ENCODE data around the gene CAPN9. TPM values are rescaled to one million over a fixed set of nuclear protein-coding genes. Genes with fewer than 3 reads are reported as not detected.

The CAPN9 gene
- total RNA-seq, 1 experiment from 2014 or later: not detected

- H3K4me1 ChIP-seq (ENCODE audit: insufficient read depth, low read length): no peaks in the 10 kb centered on the region
- H3K27me3 ChIP-seq (ENCODE audit: low read length): no peaks in the 10 kb centered on the region
- BruUV-seq (replicated peaks): no TSS peak
- no peak overlapping the region for H2AFZ ChIP-seq (ENCODE audit: low read length)
- ChIA-PET CTCF (no interaction called here), POLR2A (ENCODE audit: unreplicated experiment) (no interaction called here)
- no peak overlapping the region for H3K27ac ChIP-seq (ENCODE audit: low read length)
- no peak for DNase-seq
- no peaks in the 10 kb centered on the region for H3K9me3 ChIP-seq (ENCODE audit: low read length)
- H3K79me2 ChIP-seq (ENCODE audit: low read length): no peaks in the 10 kb centered on the region
- no peak for TF ChIP-seq EZH2 (IDR thresholded peaks at IDR 0.05; ENCODE audit: low read length, unreplicated experiment)
- H3K9me2 ChIP-seq (replicated peaks; ENCODE audit: low read length): no peaks in the 10 kb centered on the region
- no peak for ATAC-seq
- intact Hi-C loops (cut with micrococcal nuclease): no loop called here
- no peaks in the 10 kb centered on the region for H3F3A ChIP-seq (ENCODE audit: low read length, unreplicated experiment)
- H3K9ac ChIP-seq (ENCODE audit: low read length): no peak overlapping the region
- H3K36me3 ChIP-seq (ENCODE audit: low read depth, low read length): no peaks in the 10 kb centered on the region
- no peak overlapping the region for H3K4me2 ChIP-seq (ENCODE audit: low read length)
- H4K20me1 ChIP-seq (ENCODE audit: low read length): no peaks in the 10 kb centered on the region
- H3K4me3 ChIP-seq (ENCODE audit: low read length): no peak overlapping the region
These were observed 47.5 kb upstream of the CAPN9 start for GRCh38 chr1:230699716-230700115.

GRCh38 chr1:230700132-230700531 lies 47.1 kb upstream of the CAPN9 start:
- no peaks in the 10 kb centered on the region for H3K4me1 ChIP-seq (ENCODE audit: insufficient read depth, low read length)
- no peaks in the 10 kb centered on the region for H3K9me2 ChIP-seq (replicated peaks; ENCODE audit: low read length)
- no peaks in the 10 kb centered on the region for H3K36me3 ChIP-seq (ENCODE audit: low read depth, low read length)
- H3K27ac ChIP-seq (ENCODE audit: low read length): no peak overlapping the region
- H4K20me1 ChIP-seq (ENCODE audit: low read length): no peaks in the 10 kb centered on the region
- ChIA-PET POLR2A (ENCODE audit: unreplicated experiment) (no interaction called here), CTCF (no interaction called here)
- ATAC-seq (no peak), DNase-seq (no peak)
- H3K9me3 ChIP-seq (ENCODE audit: low read length): no peaks in the 10 kb centered on the region
- no peaks in the 10 kb centered on the region for H3F3A ChIP-seq (ENCODE audit: low read length, unreplicated experiment)
- H3K27me3 ChIP-seq (ENCODE audit: low read length): no peaks in the 10 kb centered on the region
- no TSS peak for BruUV-seq (replicated peaks)
- H3K4me3 ChIP-seq (ENCODE audit: low read length): no peak overlapping the region
- no peak for TF ChIP-seq EZH2phosphoT487 (IDR thresholded peaks at IDR 0.05; ENCODE audit: borderline replicate concordance, low read length)
- no peak overlapping the region for H2AFZ ChIP-seq (ENCODE audit: low read length)
- intact Hi-C loops (cut with micrococcal nuclease): no loop called here
- no peak overlapping the region for H3K4me2 ChIP-seq (ENCODE audit: low read length)
- H3K79me2 ChIP-seq (ENCODE audit: low read length): no peaks in the 10 kb centered on the region
- no peak overlapping the region for H3K9ac ChIP-seq (ENCODE audit: low read length)

DNA sequence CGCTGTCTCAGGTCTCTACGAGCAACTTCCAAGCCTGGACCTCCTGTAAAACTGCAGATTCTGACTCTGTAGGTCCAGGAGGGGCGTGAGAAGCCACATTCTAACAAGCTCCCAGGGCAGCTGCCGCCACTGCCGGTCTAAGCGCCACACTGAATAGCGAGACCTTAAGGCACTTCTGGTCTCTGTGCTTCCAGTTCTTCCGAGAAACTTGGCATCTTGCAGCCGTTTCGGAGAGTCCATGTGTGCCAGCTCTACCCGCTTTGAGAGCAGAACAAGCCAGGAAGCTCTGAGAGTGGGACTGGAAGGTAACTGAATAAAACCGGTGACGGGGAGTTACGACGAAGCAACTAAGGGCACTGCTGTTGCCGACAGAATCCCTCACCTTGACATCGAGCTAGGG lies 45.8 kb upstream of the CAPN9 start:
- no peak overlapping the region for H3K4me3 ChIP-seq (ENCODE audit: low read length)
- H3F3A ChIP-seq (ENCODE audit: low read length, unreplicated experiment): no peaks in the 10 kb centered on the region
- intact Hi-C loops (cut with micrococcal nuclease): no loop called here
- no peaks in the 10 kb centered on the region for H3K9me2 ChIP-seq (replicated peaks; ENCODE audit: low read length)
- no peak overlapping the region for H2AFZ ChIP-seq (ENCODE audit: low read length)
- H3K27ac ChIP-seq (ENCODE audit: low read length): no peak overlapping the region
- POLR2A ChIA-PET (ENCODE audit: unreplicated experiment): no interaction called here
- no peaks in the 10 kb centered on the region for H3K9me3 ChIP-seq (ENCODE audit: low read length)
- no peak overlapping the region for H3K4me2 ChIP-seq (ENCODE audit: low read length)
- ATAC-seq: no peak
- no peaks in the 10 kb centered on the region for H3K79me2 ChIP-seq (ENCODE audit: low read length)
- no peaks in the 10 kb centered on the region for H3K27me3 ChIP-seq (ENCODE audit: low read length)
- H3K9ac ChIP-seq (ENCODE audit: low read length): no peak overlapping the region
- TF ChIP-seq EZH2 (IDR thresholded peaks at IDR 0.05; ENCODE audit: low read length, unreplicated experiment) (no peak), EZH2phosphoT487 (IDR thresholded peaks at IDR 0.05; ENCODE audit: borderline replicate concordance, low read length) (no peak)
- TF ChIP-seq, protein P1, sequence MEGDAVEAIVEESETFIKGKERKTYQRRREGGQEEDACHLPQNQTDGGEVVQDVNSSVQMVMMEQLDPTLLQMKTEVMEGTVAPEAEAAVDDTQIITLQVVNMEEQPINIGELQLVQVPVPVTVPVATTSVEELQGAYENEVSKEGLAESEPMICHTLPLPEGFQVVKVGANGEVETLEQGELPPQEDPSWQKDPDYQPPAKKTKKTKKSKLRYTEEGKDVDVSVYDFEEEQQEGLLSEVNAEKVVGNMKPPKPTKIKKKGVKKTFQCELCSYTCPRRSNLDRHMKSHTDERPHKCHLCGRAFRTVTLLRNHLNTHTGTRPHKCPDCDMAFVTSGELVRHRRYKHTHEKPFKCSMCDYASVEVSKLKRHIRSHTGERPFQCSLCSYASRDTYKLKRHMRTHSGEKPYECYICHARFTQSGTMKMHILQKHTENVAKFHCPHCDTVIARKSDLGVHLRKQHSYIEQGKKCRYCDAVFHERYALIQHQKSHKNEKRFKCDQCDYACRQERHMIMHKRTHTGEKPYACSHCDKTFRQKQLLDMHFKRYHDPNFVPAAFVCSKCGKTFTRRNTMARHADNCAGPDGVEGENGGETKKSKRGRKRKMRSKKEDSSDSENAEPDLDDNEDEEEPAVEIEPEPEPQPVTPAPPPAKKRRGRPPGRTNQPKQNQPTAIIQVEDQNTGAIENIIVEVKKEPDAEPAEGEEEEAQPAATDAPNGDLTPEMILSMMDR (conservative IDR thresholded peaks at IDR 0.05; ENCODE audit: low read depth, low read length): no peak
- DNase-seq: no peak
- H3K36me3 ChIP-seq (ENCODE audit: low read depth, low read length): no peaks in the 10 kb centered on the region
- H4K20me1 ChIP-seq (ENCODE audit: low read length): no peaks in the 10 kb centered on the region
- CTCF ChIA-PET: no interaction called here
- no TSS peak for BruUV-seq (replicated peaks)
- no peaks in the 10 kb centered on the region for H3K4me1 ChIP-seq (ENCODE audit: insufficient read depth, low read length)
